ENCODE measurements around the gene TICRR.

The TICRR gene

GRCh38 chr15:89551550-89551949 lies 23.7 kb upstream of the TICRR start:
- no peak overlapping the region for H3K4me3 ChIP-seq (ENCODE audit: control insufficient read depth, low read depth, low read length)
- TF ChIP-seq CTCF (IDR thresholded peaks at IDR 0.05; ENCODE audit: control insufficient read depth, insufficient read depth, low read depth, low read length, missing control alignments) = no peak
- no peak for DNase-seq (ENCODE audit: low read depth)

GRCh38 chr15:89553632-89554031 lies 21.6 kb upstream of the TICRR start:
- no peak for TF ChIP-seq CTCF (IDR thresholded peaks at IDR 0.05; ENCODE audit: control insufficient read depth, insufficient read depth, low read depth, low read length, missing control alignments)
- DNase-seq (ENCODE audit: low read depth) = no peak
- H3K4me3 ChIP-seq (ENCODE audit: control insufficient read depth, low read depth, low read length) = no peak overlapping the region

GRCh38 chr15:89554247-89554646 lies 21.0 kb upstream of the TICRR start:
- no peak for DNase-seq (ENCODE audit: low read depth)
- no peak overlapping the region for H3K4me3 ChIP-seq (ENCODE audit: control insufficient read depth, low read depth, low read length)
- no peak for TF ChIP-seq CTCF (IDR thresholded peaks at IDR 0.05; ENCODE audit: control insufficient read depth, insufficient read depth, low read depth, low read length, missing control alignments)

- no peak for DNase-seq (ENCODE audit: low read depth)
- H3K4me3 ChIP-seq (ENCODE audit: control insufficient read depth, low read depth, low read length) = no peak overlapping the region
- no peak for TF ChIP-seq CTCF (IDR thresholded peaks at IDR 0.05; ENCODE audit: control insufficient read depth, insufficient read depth, low read depth, low read length, missing control alignments)
These were observed 19.5 kb upstream of the TICRR start for GRCh38 chr15:89555768-89556167.

- peak; percentile 79 for TF ChIP-seq CTCF (IDR thresholded peaks at IDR 0.05; ENCODE audit: control insufficient read depth, insufficient read depth, low read depth, low read length, missing control alignments)
- no peak overlapping the region for H3K4me3 ChIP-seq (ENCODE audit: control insufficient read depth, low read depth, low read length)
- DNase-seq (ENCODE audit: low read depth) = peak; percentile 45
These were observed 18.6 kb upstream of the TICRR start for GRCh38 chr15:89556413-89557262.

- no peak for DNase-seq (ENCODE audit: low read depth)
- H3K4me3 ChIP-seq (ENCODE audit: control insufficient read depth, low read depth, low read length) = no peak overlapping the region
- no peak for TF ChIP-seq CTCF (IDR thresholded peaks at IDR 0.05; ENCODE audit: control insufficient read depth, insufficient read depth, low read depth, low read length, missing control alignments)
These were observed 15.5 kb upstream of the TICRR start for GRCh38 chr15:89559769-89560264.
